ENCODE measurements around the gene PABPN1.
"Not testable (repeated sequence)": the region's sequence is repeated elsewhere in the genome, so short reads cannot be mapped to it uniquely, and the experiment has no call there.

The PABPN1 gene, protein sequence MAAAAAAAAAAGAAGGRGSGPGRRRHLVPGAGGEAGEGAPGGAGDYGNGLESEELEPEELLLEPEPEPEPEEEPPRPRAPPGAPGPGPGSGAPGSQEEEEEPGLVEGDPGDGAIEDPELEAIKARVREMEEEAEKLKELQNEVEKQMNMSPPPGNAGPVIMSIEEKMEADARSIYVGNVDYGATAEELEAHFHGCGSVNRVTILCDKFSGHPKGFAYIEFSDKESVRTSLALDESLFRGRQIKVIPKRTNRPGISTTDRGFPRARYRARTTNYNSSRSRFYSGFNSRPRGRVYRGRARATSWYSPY

DNA sequence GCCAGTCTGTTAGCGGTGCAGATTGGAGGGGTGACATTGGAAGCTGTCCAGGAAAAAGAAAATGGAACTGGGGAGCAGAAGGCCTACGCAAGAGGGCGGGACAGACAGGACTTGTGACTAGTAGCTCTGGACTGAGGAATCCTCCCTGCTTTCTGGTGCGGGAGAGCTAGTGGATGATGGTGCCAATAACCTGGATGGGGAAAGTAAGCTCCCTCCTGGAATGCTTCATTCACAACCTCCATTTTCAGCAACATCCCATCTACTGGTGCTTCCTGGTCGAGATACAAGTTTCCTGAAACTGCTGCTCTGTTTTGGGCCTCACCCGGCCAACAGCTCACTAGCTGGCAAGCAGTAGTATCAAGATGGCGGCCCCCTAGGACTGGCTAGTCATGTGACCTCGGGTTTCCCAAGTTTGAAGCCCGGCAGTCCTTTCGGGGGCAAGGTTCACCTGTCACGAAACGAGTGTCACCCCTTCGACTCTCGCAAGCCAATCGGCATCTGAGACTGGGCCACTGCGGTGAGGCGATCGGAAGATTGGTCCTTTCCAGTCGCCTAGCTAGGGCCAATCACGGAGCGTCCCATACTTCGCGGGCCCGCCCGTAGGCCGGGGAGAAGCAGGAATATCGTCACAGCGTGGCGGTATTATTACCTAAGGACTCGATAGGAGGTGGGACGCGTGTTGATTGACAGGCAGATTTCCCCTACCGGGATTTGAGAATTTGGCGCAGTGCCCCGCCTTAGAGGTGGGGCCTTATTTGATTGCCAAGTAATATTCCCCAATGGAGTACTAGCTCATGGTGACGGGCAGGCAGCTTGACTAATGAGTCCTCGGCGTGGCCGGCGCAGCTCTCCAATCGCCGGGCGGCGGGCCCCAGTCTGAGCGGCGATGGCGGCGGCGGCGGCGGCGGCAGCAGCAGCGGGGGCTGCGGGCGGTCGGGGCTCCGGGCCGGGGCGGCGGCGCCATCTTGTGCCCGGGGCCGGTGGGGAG is at the start of gene PABPN1:
TSS of gene PABPN1 (plus strand) at position 874 of the 988 bp plus-strand sequence. CDS start at position 887, 13 bp downstream.
- H3K9me3 ChIP-seq (ENCODE audit: low read length) = no peaks in the 10 kb centered on the region
- H3K79me2 ChIP-seq (ENCODE audit: insufficient read depth, low read length) = peaks cover 12% of the 10 kb centered on the region
- H3F3A ChIP-seq (ENCODE audit: insufficient read depth, low read length) = no peaks in the 10 kb centered on the region
- no peaks in the 10 kb centered on the region for H3K27me3 ChIP-seq (ENCODE audit: insufficient read depth, low read length)
- TF ChIP-seq, protein P1, sequence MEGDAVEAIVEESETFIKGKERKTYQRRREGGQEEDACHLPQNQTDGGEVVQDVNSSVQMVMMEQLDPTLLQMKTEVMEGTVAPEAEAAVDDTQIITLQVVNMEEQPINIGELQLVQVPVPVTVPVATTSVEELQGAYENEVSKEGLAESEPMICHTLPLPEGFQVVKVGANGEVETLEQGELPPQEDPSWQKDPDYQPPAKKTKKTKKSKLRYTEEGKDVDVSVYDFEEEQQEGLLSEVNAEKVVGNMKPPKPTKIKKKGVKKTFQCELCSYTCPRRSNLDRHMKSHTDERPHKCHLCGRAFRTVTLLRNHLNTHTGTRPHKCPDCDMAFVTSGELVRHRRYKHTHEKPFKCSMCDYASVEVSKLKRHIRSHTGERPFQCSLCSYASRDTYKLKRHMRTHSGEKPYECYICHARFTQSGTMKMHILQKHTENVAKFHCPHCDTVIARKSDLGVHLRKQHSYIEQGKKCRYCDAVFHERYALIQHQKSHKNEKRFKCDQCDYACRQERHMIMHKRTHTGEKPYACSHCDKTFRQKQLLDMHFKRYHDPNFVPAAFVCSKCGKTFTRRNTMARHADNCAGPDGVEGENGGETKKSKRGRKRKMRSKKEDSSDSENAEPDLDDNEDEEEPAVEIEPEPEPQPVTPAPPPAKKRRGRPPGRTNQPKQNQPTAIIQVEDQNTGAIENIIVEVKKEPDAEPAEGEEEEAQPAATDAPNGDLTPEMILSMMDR (IDR thresholded peaks at IDR 0.05; ENCODE audit: low read length) = no peak
- TF ChIP-seq EZH2 (IDR thresholded peaks at IDR 0.05; ENCODE audit: borderline replicate concordance, low read length) = no peak
- H3K9me2 ChIP-seq (ENCODE audit: low read depth, low read length) = no peaks in the 10 kb centered on the region
- H3K4me1 ChIP-seq (ENCODE audit: insufficient read depth, low read length, severe bottlenecking) = peaks cover 22% of the 10 kb centered on the region
- H3K4me3 ChIP-seq (ENCODE audit: low read depth, low read length, poor library complexity, severe bottlenecking) = peak within 1 kb of the TSS; percentile 75
- peaks cover 33% of the 10 kb centered on the region for H3K36me3 ChIP-seq (ENCODE audit: insufficient read depth, low read length)
- peak within 1 kb of the TSS; percentile 83 for H3K9ac ChIP-seq (ENCODE audit: low read length)
- H2AFZ ChIP-seq (ENCODE audit: low read length) = no peak within 1 kb of the TSS
- peak within 1 kb of the TSS; percentile 96 for H3K4me2 ChIP-seq (ENCODE audit: low read length)
- H4K20me1 ChIP-seq (ENCODE audit: insufficient read depth, low read length) = no peaks in the 10 kb centered on the region
- H3K27ac ChIP-seq (ENCODE audit: low read depth, low read length, poor library complexity, severe bottlenecking) = peak within 1 kb of the TSS; percentile 83

GRCh38 chr14:23275412-23275811 is 45.8 kb upstream of the PABPN1 start:
- Histone ChIP-seq H3K36me3 (ENCODE audit: insufficient read depth, low read length) (peaks cover 11% of the 10 kb centered on the region), H3F3A (ENCODE audit: insufficient read depth, low read length) (peaks cover 3% of the 10 kb centered on the region; the same call in 1 of the 2 replicates), H3K4me1 (ENCODE audit: insufficient read depth, low read length, severe bottlenecking) (no peaks in the 10 kb centered on the region), H3K9ac (ENCODE audit: low read length) (no peak overlapping the region), H3K9me2 (ENCODE audit: low read depth, low read length) (no peaks in the 10 kb centered on the region), H3K27me3 (ENCODE audit: insufficient read depth, low read length) (no peaks in the 10 kb centered on the region), H2AFZ (ENCODE audit: low read length) (no peak overlapping the region), H3K27ac (ENCODE audit: low read depth, low read length, poor library complexity, severe bottlenecking) (no peak overlapping the region), H3K4me2 (ENCODE audit: low read length) (no peak overlapping the region), H4K20me1 (ENCODE audit: insufficient read depth, low read length) (no peaks in the 10 kb centered on the region), H3K4me3 (ENCODE audit: low read depth, low read length, poor library complexity, severe bottlenecking) (no peak overlapping the region), H3K79me2 (ENCODE audit: insufficient read depth, low read length) (no peaks in the 10 kb centered on the region), H3K9me3 (ENCODE audit: low read length) (no peaks in the 10 kb centered on the region)
- TF ChIP-seq, protein P1 (IDR thresholded peaks at IDR 0.05; ENCODE audit: low read length) = no peak
- TF ChIP-seq EZH2 (IDR thresholded peaks at IDR 0.05; ENCODE audit: borderline replicate concordance, low read length) = no peak

DNA sequence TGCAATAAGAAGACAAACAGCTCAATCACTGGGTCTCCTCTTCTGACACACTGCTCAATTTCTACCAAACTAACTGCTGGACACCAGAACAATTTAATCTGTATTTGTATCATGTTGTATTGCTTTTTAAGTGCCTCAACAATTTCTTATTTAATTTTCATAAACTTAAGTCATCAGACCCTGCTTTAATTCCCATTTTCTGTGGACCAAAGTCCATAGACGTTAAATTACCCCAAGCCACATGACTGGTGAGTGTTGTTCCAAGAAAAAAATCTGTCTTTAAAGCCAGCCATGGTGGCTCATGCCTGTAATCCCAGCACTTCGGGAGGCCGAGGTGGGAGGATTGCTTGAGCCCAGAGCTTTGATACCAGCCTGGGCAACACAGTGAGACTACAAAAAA is 44.1 kb upstream of the PABPN1 start:
- Histone ChIP-seq H3K36me3 (ENCODE audit: insufficient read depth, low read length) (peaks cover 11% of the 10 kb centered on the region), H2AFZ (ENCODE audit: low read length) (no peak overlapping the region), H3K27ac (ENCODE audit: low read depth, low read length, poor library complexity, severe bottlenecking) (no peak overlapping the region), H3K9me3 (ENCODE audit: low read length) (no peaks in the 10 kb centered on the region), H4K20me1 (ENCODE audit: insufficient read depth, low read length) (no peaks in the 10 kb centered on the region), H3K9me2 (ENCODE audit: low read depth, low read length) (no peaks in the 10 kb centered on the region), H3K4me3 (ENCODE audit: low read depth, low read length, poor library complexity, severe bottlenecking) (no peak overlapping the region), H3K9ac (ENCODE audit: low read length) (no peak overlapping the region), H3K79me2 (ENCODE audit: insufficient read depth, low read length) (no peaks in the 10 kb centered on the region), H3K4me2 (ENCODE audit: low read length) (no peak overlapping the region), H3F3A (ENCODE audit: insufficient read depth, low read length) (peaks cover 3% of the 10 kb centered on the region; the same call in 1 of the 2 replicates), H3K27me3 (ENCODE audit: insufficient read depth, low read length) (no peaks in the 10 kb centered on the region), H3K4me1 (ENCODE audit: insufficient read depth, low read length, severe bottlenecking) (no peaks in the 10 kb centered on the region)
- TF ChIP-seq EZH2 (IDR thresholded peaks at IDR 0.05; ENCODE audit: borderline replicate concordance, low read length) = no peak
- TF ChIP-seq, protein P1 (IDR thresholded peaks at IDR 0.05; ENCODE audit: low read length) = no peak

- not testable (repeated sequence) for H3K4me2 ChIP-seq (ENCODE audit: low read length); H2AFZ ChIP-seq (ENCODE audit: low read length); H3K9me3 ChIP-seq (ENCODE audit: low read length); H3K9ac ChIP-seq (ENCODE audit: low read length); H3F3A ChIP-seq (ENCODE audit: insufficient read depth, low read length); H3K27ac ChIP-seq (ENCODE audit: low read depth, low read length, poor library complexity, severe bottlenecking); H3K4me1 ChIP-seq (ENCODE audit: insufficient read depth, low read length, severe bottlenecking); H3K79me2 ChIP-seq (ENCODE audit: insufficient read depth, low read length); H3K27me3 ChIP-seq (ENCODE audit: insufficient read depth, low read length); H4K20me1 ChIP-seq (ENCODE audit: insufficient read depth, low read length); H3K4me3 ChIP-seq (ENCODE audit: low read depth, low read length, poor library complexity, severe bottlenecking); H3K9me2 ChIP-seq (ENCODE audit: low read depth, low read length)
- H3K36me3 ChIP-seq (ENCODE audit: insufficient read depth, low read length) = peaks cover 11% of the 10 kb centered on the region
These were observed 43.3 kb upstream of the PABPN1 start for GRCh38 chr14:23277928-23278327.

Measured in OCI-LY1 (cell line).